T follicular helper cell (primary cell): ENCODE data around the gene TNRC18.
"Not testable (repeated sequence)": the region's sequence is repeated elsewhere in the genome, so short reads cannot be mapped to it uniquely, and the experiment has no call there.

Experiments used
- DNase-seq: peaks from one replicate; pipeline ENCODE4 v3.0.0-alpha.2; 2020; ENCODE audit warnings: low read depth

The TNRC18 gene

GRCh38 chr7:5350600-5351385, 72.8 kb downstream of the TNRC18 start:
- DNase-seq: no peak

DNA sequence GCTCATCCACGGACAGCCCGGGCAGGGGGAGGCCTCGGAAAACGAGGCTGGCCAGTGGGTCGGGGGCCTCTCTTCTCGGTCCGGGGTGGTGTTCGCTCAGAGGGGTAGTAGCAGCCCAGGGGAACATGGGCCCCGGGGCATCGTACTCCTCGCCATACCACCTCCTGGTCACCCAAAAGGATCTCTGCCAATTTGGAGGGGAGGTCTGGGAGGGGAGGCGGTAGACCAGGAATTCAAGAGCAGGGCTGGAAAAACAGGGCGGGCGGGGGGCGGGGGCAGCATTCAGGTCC, 73.5 kb downstream of the TNRC18 start:
- no peak for DNase-seq

- DNase-seq: no peak
Measured at GRCh38 chr7:5349437-5350173, 74.0 kb downstream of the TNRC18 start.

DNA sequence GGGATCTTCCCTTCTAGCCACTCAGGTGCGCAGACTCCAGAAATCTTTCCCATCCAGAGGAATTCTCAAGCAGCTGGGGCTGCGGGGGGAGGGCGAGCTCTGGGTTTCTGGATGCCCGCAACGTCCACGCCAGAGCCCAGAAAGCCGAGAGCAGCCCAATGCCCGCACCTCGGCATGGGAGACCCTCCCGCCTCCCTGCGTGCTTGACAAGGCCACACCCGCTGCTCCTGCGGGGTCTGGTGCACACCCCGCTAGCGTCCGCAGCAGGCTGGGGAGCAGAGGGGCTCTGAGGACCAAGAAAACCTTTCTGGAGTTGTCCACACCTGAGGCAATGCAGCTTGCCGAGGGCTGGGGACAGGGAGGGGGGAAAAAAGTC, 74.6 kb downstream of the TNRC18 start:
- no peak for DNase-seq

- DNase-seq: no peak
Measured at GRCh38 chr7:5348134-5349004, 75.3 kb downstream of the TNRC18 start.

DNA sequence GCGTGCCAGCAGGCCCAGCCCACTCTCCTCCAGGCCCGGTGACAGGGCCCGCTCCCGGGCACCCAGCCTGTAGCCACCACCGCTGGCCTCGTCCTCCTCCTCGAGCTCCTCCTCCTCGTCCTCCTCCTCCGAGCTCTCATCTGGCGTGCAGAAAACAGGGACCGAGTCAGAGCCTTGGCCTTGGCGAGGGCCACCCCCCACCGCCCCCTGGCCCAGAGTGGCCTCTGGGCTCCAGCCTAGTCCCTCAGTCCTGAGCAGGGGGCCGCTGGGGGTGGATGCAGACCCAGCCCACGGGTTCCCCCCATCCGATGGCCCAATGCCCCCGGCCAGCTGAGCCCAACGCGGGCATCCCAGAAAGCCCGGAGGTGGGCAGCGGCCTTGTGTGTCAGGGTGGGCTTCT, 78.0 kb downstream of the TNRC18 start:
- DNase-seq: no peak

DNA sequence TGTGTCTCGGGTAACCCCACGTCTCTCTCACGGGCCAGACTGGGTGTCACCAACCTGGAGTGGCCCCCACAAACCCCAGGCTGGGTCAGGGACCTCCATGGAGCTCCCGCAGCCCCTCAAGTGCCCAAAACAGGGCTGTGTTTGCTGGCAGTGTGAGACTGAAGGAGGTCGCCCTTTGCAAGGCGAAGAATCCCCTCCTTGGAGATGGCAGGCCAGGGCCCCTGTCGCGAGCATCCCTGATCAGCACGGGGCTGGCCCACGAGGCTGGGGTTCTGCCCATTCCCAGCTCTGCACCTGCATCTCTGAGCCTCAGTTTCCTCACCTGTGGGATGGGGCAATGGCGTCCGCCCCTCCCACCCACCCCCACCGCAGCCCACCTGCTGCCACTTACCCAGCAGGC, 78.5 kb downstream of the TNRC18 start:
- no peak for DNase-seq

DNA sequence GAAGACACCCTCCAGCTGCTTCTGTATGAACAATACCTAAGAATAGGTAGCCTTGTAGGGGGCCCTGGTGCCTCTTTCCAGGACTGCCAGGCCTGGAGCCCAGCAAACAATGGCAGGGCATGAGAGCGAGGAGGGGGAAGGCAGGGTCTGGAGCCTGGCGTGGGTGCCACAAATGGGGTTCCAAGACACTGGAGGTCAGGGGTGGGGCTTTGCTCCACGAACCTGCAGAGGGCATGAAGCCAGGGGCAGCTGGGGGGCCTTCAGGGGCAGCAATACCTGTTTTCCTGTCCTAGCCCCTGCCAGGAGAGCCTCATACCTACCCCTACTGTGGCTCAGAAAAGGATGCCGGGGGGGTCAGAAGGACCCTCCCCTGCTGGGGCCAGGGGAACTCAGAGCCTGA, 79.3 kb downstream of the TNRC18 start:
- DNase-seq: no peak

- no peak for DNase-seq
Measured at GRCh38 chr7:5343884-5344283, 79.8 kb downstream of the TNRC18 start.

DNA sequence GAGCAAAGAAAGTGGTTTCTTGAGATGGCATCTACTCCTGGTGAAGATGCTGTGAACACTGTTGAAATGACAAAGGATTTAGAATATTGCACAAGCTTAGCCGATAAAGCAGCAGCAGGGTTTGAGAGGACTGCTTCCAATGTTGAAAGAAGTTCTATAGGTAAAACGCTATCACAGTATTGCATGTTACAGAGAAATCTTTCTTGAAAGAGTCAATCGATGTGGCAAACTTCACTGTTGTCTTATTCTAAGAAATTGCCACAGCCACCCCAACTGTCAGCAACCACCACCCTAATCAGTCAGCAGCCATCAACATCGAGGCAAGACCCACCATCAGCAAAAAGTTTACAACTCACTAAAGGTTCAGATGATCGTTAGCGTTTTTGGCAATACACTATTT, 81.0 kb downstream of the TNRC18 start:
- no peak for DNase-seq

GRCh38 chr7:5339955-5340354, 83.7 kb downstream of the TNRC18 start:
- no peak for DNase-seq

GRCh38 chr7:5337047-5337446, 86.6 kb downstream of the TNRC18 start:
- no peak for DNase-seq

GRCh38 chr7:5334671-5335070, 89.0 kb downstream of the TNRC18 start:
- no peak for DNase-seq

DNA sequence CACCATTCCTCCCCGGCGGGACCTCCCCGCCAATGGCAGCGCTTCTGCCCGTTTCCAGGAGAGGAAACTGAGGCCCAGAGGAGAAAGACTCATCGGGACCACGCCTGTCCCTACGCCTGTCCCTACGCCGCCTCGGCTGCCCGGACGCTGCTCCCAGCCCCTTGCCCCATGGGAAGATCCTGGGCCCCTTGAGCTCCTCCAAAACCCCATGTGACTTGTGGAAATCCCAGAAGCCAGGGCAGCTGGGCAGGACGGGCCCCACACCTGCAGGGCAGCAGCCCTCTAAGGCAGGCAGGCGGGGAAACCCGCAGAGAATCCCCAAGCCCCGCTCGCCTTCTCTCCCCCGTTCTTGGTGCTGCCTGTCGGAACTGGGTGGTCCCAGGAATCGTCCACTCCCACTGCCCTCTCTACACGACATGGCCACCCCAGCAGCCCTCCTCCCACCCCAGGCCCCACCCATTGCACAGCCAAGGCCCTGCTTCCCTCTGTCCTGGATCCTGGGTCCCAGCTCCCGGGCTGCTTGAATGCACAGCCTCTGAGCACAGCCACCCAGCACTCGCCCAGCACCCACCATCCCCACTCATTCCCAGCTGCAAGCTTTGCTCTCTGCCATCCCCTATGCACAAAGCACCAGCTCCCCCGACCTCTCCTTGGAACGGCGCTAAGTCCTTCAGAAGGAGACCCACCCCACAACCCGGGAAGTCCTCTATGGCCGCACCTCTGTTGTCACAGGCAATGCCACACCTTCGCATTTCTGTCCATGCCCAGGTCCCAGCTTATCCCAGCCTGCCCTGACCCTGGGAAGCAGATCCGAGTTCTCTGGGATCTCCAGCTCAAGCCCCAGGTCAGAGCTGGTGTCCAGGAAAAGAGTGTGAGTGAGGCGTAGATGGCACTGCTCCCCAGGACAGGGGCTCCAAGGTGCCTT, 90.3 kb downstream of the TNRC18 start:
- no peak for DNase-seq

DNA sequence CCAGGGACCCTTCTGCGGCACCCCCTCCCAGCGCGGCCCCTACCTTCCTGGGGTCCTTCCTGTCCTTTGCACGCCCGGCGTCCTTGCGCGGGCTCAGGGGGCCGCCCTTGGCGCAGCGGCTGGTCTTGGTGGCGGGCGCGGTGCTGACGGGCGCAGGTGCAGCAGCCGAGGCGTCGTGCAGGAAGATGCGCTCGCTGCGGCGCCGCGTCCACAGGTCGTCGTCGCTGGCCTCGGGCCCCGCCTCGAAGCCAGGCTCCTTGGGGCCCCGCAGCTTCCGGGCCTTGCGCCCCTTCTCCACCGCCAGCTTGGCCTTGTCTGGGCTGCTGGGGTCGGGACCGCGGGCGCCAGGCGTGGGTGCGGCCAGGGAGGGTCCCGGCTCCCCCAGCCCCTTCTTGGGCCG, 91.1 kb downstream of the TNRC18 start:
- no peak for DNase-seq

GRCh38 chr7:5330288-5330687, 93.3 kb downstream of the TNRC18 start:
- DNase-seq: no peak

- DNase-seq: no peak
Measured at GRCh38 chr7:5324961-5325360, 98.7 kb downstream of the TNRC18 start.

DNA sequence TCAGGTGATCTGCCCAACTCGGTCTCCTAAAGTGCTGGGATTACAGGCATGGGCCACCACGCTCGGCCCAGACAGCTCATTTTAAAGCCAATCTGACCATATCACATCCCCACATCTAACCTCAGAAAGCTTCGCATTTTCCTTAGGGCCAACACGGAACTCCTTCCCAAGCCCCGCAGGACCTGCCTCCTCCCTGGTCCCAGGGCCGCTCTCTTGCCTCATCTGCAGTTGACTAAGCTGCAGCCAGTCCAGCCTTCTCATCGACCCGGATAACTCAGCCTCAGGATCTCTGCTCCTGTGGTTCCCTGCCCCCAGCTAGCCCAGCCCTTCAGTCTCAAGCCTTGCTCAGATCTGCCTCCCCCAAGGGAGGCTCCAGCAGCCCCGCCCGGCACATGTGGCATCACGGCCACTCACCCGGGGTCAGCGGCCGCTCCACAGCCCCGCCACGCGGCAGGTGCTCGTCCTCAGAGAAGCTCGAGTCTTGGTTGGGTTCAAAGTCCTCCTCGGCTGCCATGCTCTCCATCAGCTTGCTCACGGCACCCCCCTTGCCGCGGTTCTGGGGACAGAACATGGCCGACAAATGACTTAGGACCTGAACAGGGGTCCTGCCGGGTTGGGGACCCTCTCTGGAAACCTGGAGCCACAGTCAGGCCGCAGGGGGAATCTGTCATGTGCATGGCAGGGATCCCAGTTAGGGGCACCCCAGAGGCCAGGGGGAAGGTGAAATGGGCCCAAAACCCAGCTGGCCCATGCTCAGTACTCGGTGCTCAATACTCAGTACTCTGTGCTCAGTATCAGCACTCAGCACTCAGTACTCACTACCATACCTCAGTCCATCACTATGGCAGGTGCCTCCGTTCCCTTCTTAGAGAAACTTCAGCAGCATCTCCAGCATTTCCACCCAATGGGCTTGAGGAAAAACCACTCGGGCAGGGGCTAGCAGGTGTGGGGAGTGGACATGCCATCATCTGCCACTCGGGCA, 99.5 kb downstream of the TNRC18 start:
- DNase-seq: not testable (repeated sequence)

- DNase-seq: no peak
Measured at GRCh38 chr7:5322621-5323410, 100.8 kb downstream of the TNRC18 start.
